Thymus (tissue), 11 donors: Measurements from ENCODE around the gene ELANE. TPM values are rescaled to one million over a fixed set of nuclear protein-coding genes. Genes with fewer than 3 reads are reported as not detected.
A peak's percentile ranks its signal among the peaks of the same experiment; 100 is the strongest.

Experiments
- DNase-seq, 9 donors: peaks; one replicate each; pipeline ENCODE4 v3.0.0-alpha.2; 2013; ENCODE audit warnings: low spot score in 9 of 9, low read depth in 6 of 9, missing footprints in 1 of 9
- H3K27ac ChIP-seq, 2 donors: one replicate each; pipeline ENCODE4 v1.5.1; 2013; ENCODE audit warnings: control low read depth in 1 of 2, low read depth in 1 of 2, low read length in 1 of 2, mild to moderate bottlenecking in 1 of 2, moderate library complexity in 1 of 2
- H3K27me3 ChIP-seq, 2 donors: one replicate each; pipeline ENCODE4 v1.5.1; 2013; ENCODE audit warnings: low read length in 1 of 2; ENCODE audit not compliant: control insufficient read depth in 2 of 2, insufficient read depth in 1 of 2
- H3K36me3 ChIP-seq, 2 donors: one replicate each; pipeline ENCODE4 v1.5.1; 2013; ENCODE audit warnings: low read length in 1 of 2, mild to moderate bottlenecking in 1 of 2, moderate library complexity in 1 of 2; ENCODE audit not compliant: control insufficient read depth in 2 of 2, insufficient read depth in 2 of 2
- H3K4me1 ChIP-seq, 2 donors: one replicate each; pipeline ENCODE4 v1.5.1; 2013; ENCODE audit warnings: low read length in 2 of 2; ENCODE audit not compliant: control insufficient read depth in 2 of 2, insufficient read depth in 2 of 2
- H3K4me3 ChIP-seq, 2 donors: one replicate each; pipeline ENCODE4 v1.5.1; 2013; ENCODE audit warnings: low read length in 2 of 2, control low read depth in 1 of 2, mild to moderate bottlenecking in 1 of 2
- H3K9me3 ChIP-seq, 2 donors: one replicate each; pipeline ENCODE4 v1.5.1; 2013; ENCODE audit warnings: low read length in 1 of 2, mild to moderate bottlenecking in 1 of 2; ENCODE audit not compliant: control insufficient read depth in 2 of 2, insufficient read depth in 1 of 2
- WGBS: extraction: QIAGEN DNeasy Blood & Tissue Kit; methylation state at CpG from one replicate; pipeline ENCODE4 v1.1.7; 2013; 5-methylcytosine and 5-hydroxymethylcytosine counted together
- polyA plus RNA-seq: library from polyadenylated mRNA; stranded (reverse); fragments of 200-250 nt; gene quantifications from one replicate; pipeline ENCODE4 v1.2.3, GENCODE V29; 2013
- total RNA-seq: library from RNA; stranded (reverse); fragments of 120-200 nt; gene quantifications from one replicate; pipeline ENCODE4 v1.2.4, GENCODE V29; 2013
- donor health status: healthy.

Gene ELANE
- total and polyA plus RNA-seq, 2 donors = 7.7 to 11.2 TPM

DNA sequence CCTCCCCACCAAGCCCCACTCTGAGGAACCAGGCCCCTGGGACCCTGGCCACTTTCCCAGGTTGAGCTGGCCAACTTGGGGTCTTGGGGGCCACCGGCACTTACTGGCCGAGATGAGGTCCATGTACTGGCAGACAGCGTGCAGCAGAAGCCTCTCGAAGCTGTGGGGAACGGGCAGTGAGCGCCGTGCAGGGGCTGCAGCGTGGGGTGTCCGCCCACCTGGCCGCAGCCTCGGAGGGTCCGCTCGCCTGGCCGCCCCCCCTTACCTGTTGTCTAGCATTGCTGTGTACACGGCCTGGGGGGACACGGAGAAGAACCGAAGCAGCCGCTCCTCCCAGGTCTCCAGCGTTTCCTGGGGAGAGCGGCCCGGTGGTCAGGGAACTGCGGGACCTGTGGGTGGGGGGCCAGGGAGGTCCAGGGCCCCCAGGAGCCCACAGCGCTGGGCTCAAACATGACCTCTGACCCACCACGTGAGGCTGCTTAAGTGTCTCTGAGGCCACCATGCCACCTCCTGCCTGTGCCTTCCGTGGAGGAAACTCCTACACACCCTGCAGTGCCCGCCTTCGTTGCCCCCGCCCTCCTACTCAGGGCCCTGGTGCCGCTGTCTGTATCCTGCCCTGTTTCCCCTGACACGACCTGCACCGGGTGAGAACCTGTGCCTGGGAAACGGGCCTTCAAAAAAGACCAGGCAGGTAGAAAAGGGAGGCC, 47.4 kb downstream of the ELANE start:
- no peaks in the 10 kb centered on the region for H3K27me3 ChIP-seq
- peak overlapping the region in 1 of 2 donors; percentile 65 for H3K27ac ChIP-seq
- H3K9me3 ChIP-seq = no peaks in the 10 kb centered on the region
- WGBS = 96% methylated on average over 32 of the region's 32 CpGs
- no peak overlapping the region for H3K4me3 ChIP-seq
- peaks cover 0 to 18% of the 10 kb centered on the region in 2 donors for H3K4me1 ChIP-seq
- DNase-seq = no peak
- H3K36me3 ChIP-seq = peaks cover 42% of the 10 kb centered on the region in 2 donors

- no peaks in the 10 kb centered on the region for H3K27me3 ChIP-seq
- no peaks in the 10 kb centered on the region for H3K9me3 ChIP-seq
- no peak for DNase-seq
- H3K36me3 ChIP-seq = peaks cover 42% of the 10 kb centered on the region in 2 donors
- no peak overlapping the region for H3K27ac ChIP-seq
- no peak overlapping the region for H3K4me3 ChIP-seq
- WGBS = 97% methylated on average over 15 of the region's 15 CpGs
- peaks cover 0 to 18% of the 10 kb centered on the region in 2 donors for H3K4me1 ChIP-seq
These were observed 47.9 kb downstream of the ELANE start for GRCh38 chr19:900043-900301.

DNA sequence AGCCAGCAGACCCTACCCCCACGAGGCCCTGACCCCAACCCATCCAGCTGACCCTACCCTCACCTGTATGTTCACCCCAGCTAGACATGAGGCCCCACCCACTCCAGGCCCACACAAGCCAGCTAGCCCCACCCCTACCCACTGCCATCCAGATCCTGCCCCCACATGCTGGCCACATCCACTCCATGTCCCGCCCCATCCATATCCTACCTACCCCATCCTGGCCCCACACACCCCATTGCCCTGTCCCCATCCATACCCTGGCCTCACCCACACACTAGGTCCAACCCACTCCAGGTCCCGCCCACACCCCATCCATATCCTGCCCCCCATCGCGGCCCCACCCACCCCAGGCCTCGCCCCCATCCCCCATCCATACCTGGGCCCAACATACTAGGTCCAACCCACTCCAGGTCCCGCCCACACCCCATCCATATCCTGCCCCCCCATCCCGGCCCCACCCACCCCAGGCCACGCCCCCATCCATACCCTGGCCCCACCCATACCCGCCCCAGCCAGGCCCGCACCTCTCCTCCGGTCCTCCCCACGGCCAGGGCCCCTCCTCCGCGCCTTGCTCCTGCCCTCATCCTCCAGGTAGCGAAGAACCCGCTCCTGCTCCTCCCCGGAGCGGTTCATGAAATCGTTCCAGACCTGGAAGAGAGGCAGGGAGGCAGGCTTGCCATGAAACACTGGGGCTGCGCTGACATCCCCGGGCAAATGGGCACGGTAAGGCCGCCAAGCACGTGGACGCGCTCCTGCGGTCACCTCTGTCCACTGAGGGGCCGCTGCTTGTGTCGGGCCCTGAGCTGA, 48.4 kb downstream of the ELANE start:
- Histone ChIP-seq H3K27me3 (no peaks in the 10 kb centered on the region), H3K36me3 (peaks cover 42% of the 10 kb centered on the region in 2 donors), H3K9me3 (no peaks in the 10 kb centered on the region), H3K27ac (no peak overlapping the region), H3K4me3 (no peak overlapping the region), H3K4me1 (peaks cover 0 to 18% of the 10 kb centered on the region in 2 donors)
- WGBS = 92% methylated on average over 30 of the region's 30 CpGs
- no peak for DNase-seq

DNA sequence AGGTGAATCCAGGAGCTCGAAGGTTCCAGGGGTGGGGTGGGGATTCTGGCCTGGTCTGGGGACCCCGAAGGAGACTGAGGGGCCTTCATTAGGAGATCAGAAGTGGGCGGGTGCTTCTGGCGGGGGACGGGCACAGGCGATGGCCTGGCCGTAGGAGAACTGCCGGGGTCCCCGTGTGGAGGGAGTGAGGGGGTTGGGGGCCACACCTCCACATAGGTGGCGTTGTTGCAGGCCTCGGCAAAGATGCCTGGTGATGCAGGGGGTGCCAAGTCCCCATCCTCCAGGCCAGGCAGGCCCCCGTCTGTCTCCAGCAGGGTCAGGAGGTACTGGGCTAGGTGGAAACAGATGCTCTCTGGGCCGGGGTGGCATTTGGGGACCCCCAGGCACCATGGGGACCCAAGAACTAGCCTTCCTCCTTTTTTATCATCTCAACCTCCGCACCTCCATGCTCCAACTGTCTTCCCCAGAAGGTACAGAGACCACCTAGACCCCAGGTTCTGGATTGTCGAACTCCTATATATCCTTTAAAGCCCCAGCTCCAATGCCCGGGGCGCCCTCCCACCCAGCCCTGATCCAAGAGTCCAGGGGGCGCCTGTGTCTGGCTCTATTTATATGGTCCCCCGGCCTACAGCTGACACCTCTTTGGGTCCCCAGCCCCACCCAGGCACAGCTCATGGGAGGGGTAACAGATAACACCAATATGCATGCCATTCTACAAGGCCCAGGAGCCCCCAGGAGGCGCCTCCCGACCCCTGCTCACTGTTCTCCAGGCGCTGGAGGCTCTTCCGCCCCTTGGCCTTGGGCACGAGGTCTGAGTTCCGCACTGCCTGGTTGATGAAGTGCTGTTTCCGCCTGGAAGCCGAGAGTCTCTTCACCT, 49.4 kb downstream of the ELANE start:
- no peak overlapping the region for H3K27ac ChIP-seq
- DNase-seq = no peak
- H3K36me3 ChIP-seq = peaks cover 39 to 42% of the 10 kb centered on the region in 2 donors
- WGBS = 97% methylated on average over 27 of the region's 27 CpGs
- H3K9me3 ChIP-seq = no peaks in the 10 kb centered on the region
- peaks cover 0 to 19% of the 10 kb centered on the region in 2 donors for H3K4me1 ChIP-seq
- no peak overlapping the region for H3K4me3 ChIP-seq
- H3K27me3 ChIP-seq = no peaks in the 10 kb centered on the region

GRCh38 chr19:902093-902370, 49.9 kb downstream of the ELANE start:
- Histone ChIP-seq H3K4me1 (peaks cover 0 to 25% of the 10 kb centered on the region in 2 donors), H3K9me3 (no peaks in the 10 kb centered on the region), H3K27me3 (no peaks in the 10 kb centered on the region), H3K4me3 (no peak overlapping the region), H3K36me3 (peaks cover 34 to 38% of the 10 kb centered on the region in 2 donors), H3K27ac (no peak overlapping the region)
- WGBS = 89% methylated on average over 7 of the region's 7 CpGs
- DNase-seq = no peak

GRCh38 chr19:902446-903226, 50.5 kb downstream of the ELANE start:
- Histone ChIP-seq H3K4me1 (peaks cover 0 to 31% of the 10 kb centered on the region in 2 donors), H3K27ac (no peak overlapping the region), H3K27me3 (no peaks in the 10 kb centered on the region), H3K4me3 (no peak overlapping the region), H3K9me3 (no peaks in the 10 kb centered on the region), H3K36me3 (peaks cover 29 to 32% of the 10 kb centered on the region in 2 donors)
- no peak for DNase-seq
- WGBS = 99% methylated on average over 14 of the region's 14 CpGs

- Histone ChIP-seq H3K36me3 (peaks cover 28 to 29% of the 10 kb centered on the region in 2 donors), H3K4me1 (peaks cover 0 to 37% of the 10 kb centered on the region in 2 donors), H3K4me3 (no peak overlapping the region), H3K27ac (no peak overlapping the region), H3K9me3 (no peaks in the 10 kb centered on the region), H3K27me3 (no peaks in the 10 kb centered on the region)
- 93% methylated on average over 32 of the region's 32 CpGs for WGBS
- no peak for DNase-seq
These were observed 51.2 kb downstream of the ELANE start for GRCh38 chr19:903266-903797.

DNA sequence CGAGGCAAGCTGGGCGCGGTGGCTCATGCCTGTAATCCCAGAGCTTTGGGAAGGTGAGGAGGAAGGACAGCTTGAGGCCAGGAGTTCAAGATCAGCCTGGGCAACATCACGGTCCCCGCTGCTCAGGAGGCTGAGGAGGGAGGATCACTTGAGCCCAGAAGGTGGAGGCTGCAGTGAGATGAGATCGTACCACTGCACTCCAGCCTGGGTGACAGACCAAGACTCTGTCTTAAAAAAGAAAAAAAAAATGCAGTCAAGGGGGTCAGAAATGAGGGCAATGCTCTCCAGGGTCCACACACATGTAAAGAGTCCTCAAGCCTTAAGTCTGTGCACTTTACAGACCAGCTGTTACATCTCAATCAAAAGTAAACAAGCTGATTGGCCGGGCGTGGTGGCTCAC, 52.4 kb downstream of the ELANE start:
- Histone ChIP-seq H3K4me1 (peaks cover 9 to 37% of the 10 kb centered on the region in 2 donors), H3K27me3 (no peaks in the 10 kb centered on the region), H3K9me3 (peaks cover 0 to 6% of the 10 kb centered on the region in 2 donors), H3K36me3 (peaks cover 19 to 21% of the 10 kb centered on the region in 2 donors), H3K27ac (no peak overlapping the region), H3K4me3 (no peak overlapping the region)
- WGBS = 98% methylated on average over 8 of the region's 8 CpGs
- DNase-seq = no peak
